Activated gamma-delta T cell (primary cell): ENCODE data around the gene GPS2.
"Not testable (repeated sequence)": the region's sequence is repeated elsewhere in the genome, so short reads cannot be mapped to it uniquely, and the experiment has no call there.

Source experiments
- DNase-seq: peaks from one replicate; lab custom pipeline; 2025; lab: John Stamatoyannopoulos, UW

Gene GPS2

GRCh38 chr17:7336240-7337175, 21.3 kb upstream of the GPS2 start, which contains the start of gene ACAP1:
Gene ACAP1, plus strand, starts transcription at chr17:7336529. Its CDS starts 206 bp downstream, at chr17:7336735.
- DNase-seq = peak; percentile 60

GRCh38 chr17:7335765-7336164, 20.6 kb upstream of the GPS2 start:
- not testable (repeated sequence) for DNase-seq

GRCh38 chr17:7334938-7335538, 19.9 kb upstream of the GPS2 start:
- no peak for DNase-seq

- DNase-seq = not testable (repeated sequence)
These were observed 17.5 kb upstream of the GPS2 start for GRCh38 chr17:7332600-7333069.

GRCh38 chr17:7332111-7332510, 17.0 kb upstream of the GPS2 start:
- DNase-seq = no peak

- DNase-seq = no peak
These were observed 15.5 kb upstream of the GPS2 start for GRCh38 chr17:7330638-7331015.

GRCh38 chr17:7329997-7330637, 15.0 kb upstream of the GPS2 start:
- DNase-seq = peak; percentile 61

- DNase-seq = peak; percentile 85
These were observed 14.3 kb upstream of the GPS2 start for GRCh38 chr17:7329374-7329996.

GRCh38 chr17:7328840-7329373, 13.7 kb upstream of the GPS2 start, which contains the start of gene NEURL4:
Gene NEURL4, minus strand, starts transcription at chr17:7329335. Its CDS starts 23 bp downstream, at chr17:7329312.
- no peak for DNase-seq

GRCh38 chr17:7328009-7328408, 12.8 kb upstream of the GPS2 start:
- DNase-seq = no peak

GRCh38 chr17:7327501-7327900, 12.3 kb upstream of the GPS2 start:
- DNase-seq = no peak

GRCh38 chr17:7327056-7327455, 11.9 kb upstream of the GPS2 start:
- DNase-seq = no peak

GRCh38 chr17:7326186-7326585, 11.0 kb upstream of the GPS2 start:
- no peak for DNase-seq

- no peak for DNase-seq
These were observed 9.9 kb upstream of the GPS2 start for GRCh38 chr17:7325031-7325528.

GRCh38 chr17:7324438-7324779, 9.2 kb upstream of the GPS2 start:
- no peak for DNase-seq

- peak; percentile 40 for DNase-seq
These were observed 8.7 kb upstream of the GPS2 start for GRCh38 chr17:7323731-7324437.

- no peak for DNase-seq
These were observed 7.5 kb upstream of the GPS2 start for GRCh38 chr17:7322520-7323194.

- DNase-seq = no peak
These were observed 6.3 kb upstream of the GPS2 start for GRCh38 chr17:7321466-7321865.

GRCh38 chr17:7318121-7318860, 3.1 kb upstream of the GPS2 start:
- no peak for DNase-seq
